Loucy (cell line): ENCODE measurements around the gene HNF1B.

Source experiments
- H2AFZ ChIP-seq: fragments of 200-600 bp; sonication (generic); 2 replicates; pipeline ENCODE4 v1.6.0; 2016; ENCODE audit warnings: antibody characterized with exemption, mild to moderate bottlenecking, low read length, moderate library complexity
- H3F3A ChIP-seq: fragments of 200-600 bp; 2 replicates; pipeline ENCODE4 v1.6.0; 2016; ENCODE audit warnings: antibody characterized with exemption, low read depth, mild to moderate bottlenecking
- H3K27me3 ChIP-seq: fragments of 200-600 bp; sonication (generic); 2 replicates; pipeline ENCODE4 v1.6.1; 2014; ENCODE audit warnings: low read length, mild to moderate bottlenecking; ENCODE audit not compliant: insufficient read depth, poor library complexity, severe bottlenecking
- H3K36me3 ChIP-seq: fragments of 200-600 bp; sonication (generic); 2 replicates; pipeline ENCODE4 v1.6.1; 2016; ENCODE audit warnings: low read length; ENCODE audit not compliant: insufficient read depth
- H3K4me1 ChIP-seq: fragments of 200-600 bp; sonication (generic); 2 replicates; pipeline ENCODE4 v1.5.1; 2014; ENCODE audit warnings: low read length, mild to moderate bottlenecking; ENCODE audit not compliant: insufficient read depth, poor library complexity, severe bottlenecking
- H3K4me2 ChIP-seq: fragments of 200-600 bp; sonication (generic); 2 replicates; pipeline ENCODE4 v1.6.0; 2014; ENCODE audit warnings: antibody characterized with exemption, low read length, low read depth, mild to moderate bottlenecking; ENCODE audit not compliant: poor library complexity, severe bottlenecking
- H3K4me3 ChIP-seq: fragments of 200-600 bp; sonication (generic); 2 replicates; pipeline ENCODE4 v1.5.1; 2014; ENCODE audit warnings: low read length, mild to moderate bottlenecking, mixed read lengths; ENCODE audit not compliant: poor library complexity, severe bottlenecking
- H3K79me2 ChIP-seq: fragments of 200-600 bp; sonication (generic); 2 replicates; pipeline ENCODE4 v1.6.1; 2014; ENCODE audit warnings: low read length; ENCODE audit not compliant: insufficient read depth
- H3K9ac ChIP-seq: fragments of 200-600 bp; sonication (generic); 2 replicates; pipeline ENCODE4 v1.6.0; 2014; ENCODE audit warnings: mild to moderate bottlenecking, low read depth, low read length, moderate library complexity; ENCODE audit not compliant: poor library complexity, severe bottlenecking
- H3K9me2 ChIP-seq: fragments of 200-600 bp; sonication (generic); replicated peaks from 2 replicates; pipeline ENCODE4 v1.6.1; 2016; ENCODE audit warnings: low read depth, low read length, mixed read lengths
- H3K9me3 ChIP-seq: fragments of 200-600 bp; sonication (generic); 2 replicates; pipeline ENCODE4 v1.6.1; 2014; ENCODE audit warnings: mild to moderate bottlenecking, antibody characterized with exemption, low read length, low read depth; ENCODE audit not compliant: insufficient read depth
- H4K20me1 ChIP-seq: fragments of 200-600 bp; sonication (generic); 2 replicates; pipeline ENCODE4 v1.6.0; 2014; ENCODE audit warnings: antibody characterized with exemption, low read length, mild to moderate bottlenecking; ENCODE audit not compliant: insufficient read depth, poor library complexity, severe bottlenecking
- CTCF ChIP-seq: fragments of 200-600 bp; sonication (generic); conservative IDR thresholded peaks from 2 replicates; pipeline ENCODE4 v1.5.1; 2014; ENCODE audit warnings: mild to moderate bottlenecking, antibody characterized with exemption, low read length
- EZH2phosphoT487 ChIP-seq: fragments of 200-600 bp; IDR thresholded peaks from 2 replicates; pipeline ENCODE4 v1.6.1; 2018; ENCODE audit warnings: antibody characterized with exemption, mild to moderate bottlenecking, moderate library complexity, borderline replicate concordance

The HNF1B gene

GRCh38 chr17:37755455-37755854, 10.6 kb upstream of the HNF1B start:
- Histone ChIP-seq H3K27me3 (no peaks in the 10 kb centered on the region), H3K9me3 (no peaks in the 10 kb centered on the region)

GRCh38 chr17:37754363-37754762, 9.5 kb upstream of the HNF1B start:
- Histone ChIP-seq H3K9ac (no peak overlapping the region), H3F3A (no peaks in the 10 kb centered on the region), H3K27me3 (no peaks in the 10 kb centered on the region), H3K9me2 (no peaks in the 10 kb centered on the region), H3K9me3 (no peaks in the 10 kb centered on the region), H3K4me2 (no peak overlapping the region), H3K36me3 (no peaks in the 10 kb centered on the region), H2AFZ (no peak overlapping the region), H3K79me2 (no peaks in the 10 kb centered on the region), H3K4me3 (no peak overlapping the region), H3K4me1 (no peaks in the 10 kb centered on the region), H4K20me1 (no peaks in the 10 kb centered on the region)
- TF ChIP-seq CTCF (no peak), EZH2phosphoT487 (no peak)

More at GRCh38 chr17:37755455-37755854, 10.6 kb upstream of the HNF1B start:
- Histone ChIP-seq H4K20me1 (no peaks in the 10 kb centered on the region), H3K4me2 (no peak overlapping the region), H3K4me3 (no peak overlapping the region), H3K9ac (no peak overlapping the region), H3K4me1 (no peaks in the 10 kb centered on the region), H2AFZ (no peak overlapping the region), H3K36me3 (no peaks in the 10 kb centered on the region), H3F3A (no peaks in the 10 kb centered on the region), H3K79me2 (no peaks in the 10 kb centered on the region), H3K9me2 (no peaks in the 10 kb centered on the region)
- TF ChIP-seq CTCF = no peak
- no peak for TF ChIP-seq EZH2phosphoT487

- TF ChIP-seq EZH2phosphoT487 (no peak), CTCF (no peak)
These were observed 7.6 kb upstream of the HNF1B start for GRCh38 chr17:37752482-37752881.

More at GRCh38 chr17:37752482-37752881, 7.6 kb upstream of the HNF1B start:
- H3K9me3 ChIP-seq = no peaks in the 10 kb centered on the region
- no peak overlapping the region for H3K4me2 ChIP-seq
- H2AFZ ChIP-seq = no peak overlapping the region
- H3K4me1 ChIP-seq = no peaks in the 10 kb centered on the region
- no peaks in the 10 kb centered on the region for H3F3A ChIP-seq
- H4K20me1 ChIP-seq = no peaks in the 10 kb centered on the region
- H3K9ac ChIP-seq = no peak overlapping the region
- H3K79me2 ChIP-seq = no peaks in the 10 kb centered on the region
- no peak overlapping the region for H3K4me3 ChIP-seq
- H3K36me3 ChIP-seq = no peaks in the 10 kb centered on the region
- no peaks in the 10 kb centered on the region for H3K9me2 ChIP-seq
- H3K27me3 ChIP-seq = no peaks in the 10 kb centered on the region
